ENCODE results near the gene EPHX1. TPM values are rescaled to one million over a fixed set of nuclear protein-coding genes. Genes with fewer than 3 reads are reported as not detected.
A peak's percentile ranks its signal among the peaks of the same experiment; 100 is the strongest.
"Not testable (repeated sequence)": the region's sequence is repeated elsewhere in the genome, so short reads cannot be mapped to it uniquely, and the experiment has no call there.

Gene EPHX1
- total RNA-seq, 1 donor: 31.5 TPM

DNA sequence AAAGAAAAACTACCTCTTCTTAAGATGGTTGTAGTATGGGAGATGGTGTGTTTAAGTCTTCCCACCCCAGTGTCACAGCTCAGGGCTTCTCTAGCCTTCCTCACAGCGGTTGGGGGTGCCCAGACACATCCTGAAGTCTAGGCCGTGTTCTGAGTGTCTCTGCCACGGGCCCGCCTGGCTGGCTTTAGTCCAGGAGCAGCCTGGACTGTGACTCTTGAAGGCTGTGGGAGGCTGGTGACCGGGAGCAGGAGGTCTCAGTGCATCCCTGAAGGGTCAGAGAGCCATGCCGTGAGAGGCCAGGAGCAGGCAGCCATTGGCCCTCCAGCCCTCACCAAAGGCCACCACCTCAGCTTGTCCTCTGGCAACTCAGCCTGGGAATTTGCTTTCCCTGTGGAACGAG lies 4.5 kb downstream of the EPHX1 start:
- DNase-seq (ENCODE audit: low read depth): no peak
- H3K4me3 ChIP-seq (ENCODE audit: low read depth, low read length): no peak overlapping the region
- TF ChIP-seq, protein P1, sequence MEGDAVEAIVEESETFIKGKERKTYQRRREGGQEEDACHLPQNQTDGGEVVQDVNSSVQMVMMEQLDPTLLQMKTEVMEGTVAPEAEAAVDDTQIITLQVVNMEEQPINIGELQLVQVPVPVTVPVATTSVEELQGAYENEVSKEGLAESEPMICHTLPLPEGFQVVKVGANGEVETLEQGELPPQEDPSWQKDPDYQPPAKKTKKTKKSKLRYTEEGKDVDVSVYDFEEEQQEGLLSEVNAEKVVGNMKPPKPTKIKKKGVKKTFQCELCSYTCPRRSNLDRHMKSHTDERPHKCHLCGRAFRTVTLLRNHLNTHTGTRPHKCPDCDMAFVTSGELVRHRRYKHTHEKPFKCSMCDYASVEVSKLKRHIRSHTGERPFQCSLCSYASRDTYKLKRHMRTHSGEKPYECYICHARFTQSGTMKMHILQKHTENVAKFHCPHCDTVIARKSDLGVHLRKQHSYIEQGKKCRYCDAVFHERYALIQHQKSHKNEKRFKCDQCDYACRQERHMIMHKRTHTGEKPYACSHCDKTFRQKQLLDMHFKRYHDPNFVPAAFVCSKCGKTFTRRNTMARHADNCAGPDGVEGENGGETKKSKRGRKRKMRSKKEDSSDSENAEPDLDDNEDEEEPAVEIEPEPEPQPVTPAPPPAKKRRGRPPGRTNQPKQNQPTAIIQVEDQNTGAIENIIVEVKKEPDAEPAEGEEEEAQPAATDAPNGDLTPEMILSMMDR (IDR thresholded peaks at IDR 0.05; ENCODE audit: insufficient read depth, low read depth, low read length): no peak

DNA sequence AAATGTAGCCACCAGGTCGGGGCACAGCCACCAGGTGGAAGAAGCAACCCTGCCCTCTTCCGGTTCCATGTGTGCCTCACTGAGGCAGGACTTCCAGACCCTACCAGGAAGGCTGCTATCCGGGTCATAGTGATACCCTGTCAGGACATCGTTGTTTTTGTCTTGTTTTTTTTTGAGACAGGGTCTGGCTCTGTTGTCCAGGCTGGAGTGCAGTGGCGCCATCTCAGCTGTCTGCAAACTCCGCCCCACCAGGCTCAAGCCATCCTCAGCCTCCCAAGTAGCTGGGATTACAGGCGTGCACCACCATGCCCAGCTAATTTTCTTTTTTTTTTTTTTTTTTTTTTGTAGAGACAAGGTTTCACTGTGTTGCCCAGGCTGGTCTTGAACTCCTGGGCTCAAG lies 5.2 kb downstream of the EPHX1 start:
- not testable (repeated sequence) for H3K4me3 ChIP-seq (ENCODE audit: low read depth, low read length); DNase-seq (ENCODE audit: low read depth)

DNA sequence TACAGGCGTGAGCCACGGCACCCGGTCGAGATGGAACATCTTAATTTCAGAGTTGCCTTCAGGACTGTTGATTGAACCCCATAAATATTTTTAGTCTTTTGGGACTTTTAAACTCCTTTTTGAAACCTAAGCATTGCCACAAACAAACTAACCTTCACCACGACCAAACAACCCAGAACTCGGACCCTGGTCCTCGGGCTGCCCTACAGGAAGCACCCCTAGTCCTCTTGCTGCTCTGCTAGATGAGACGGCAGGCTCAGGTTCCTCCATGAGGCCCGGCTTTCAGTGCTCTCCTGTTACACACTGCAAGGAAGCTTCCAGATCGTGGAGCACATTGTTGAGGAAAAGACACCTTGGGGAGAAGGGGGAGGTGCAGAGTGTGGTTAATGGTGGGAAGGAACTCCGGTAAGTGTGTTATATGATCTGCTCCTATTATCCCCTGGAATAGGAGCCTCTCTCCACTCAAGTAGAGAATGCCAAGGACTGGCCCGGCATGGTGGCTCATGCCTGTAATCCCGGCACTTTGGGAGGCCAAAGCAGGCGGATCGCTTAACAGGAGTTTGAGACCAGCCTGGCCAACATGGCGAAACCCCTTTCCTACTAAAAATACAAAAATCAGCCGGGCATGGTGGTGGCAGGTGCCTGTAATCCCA lies 5.7 kb downstream of the EPHX1 start:
- no peak overlapping the region for H3K4me3 ChIP-seq (ENCODE audit: low read depth, low read length)
- TF ChIP-seq, protein P1 (IDR thresholded peaks at IDR 0.05; ENCODE audit: insufficient read depth, low read depth, low read length): no peak

DNA sequence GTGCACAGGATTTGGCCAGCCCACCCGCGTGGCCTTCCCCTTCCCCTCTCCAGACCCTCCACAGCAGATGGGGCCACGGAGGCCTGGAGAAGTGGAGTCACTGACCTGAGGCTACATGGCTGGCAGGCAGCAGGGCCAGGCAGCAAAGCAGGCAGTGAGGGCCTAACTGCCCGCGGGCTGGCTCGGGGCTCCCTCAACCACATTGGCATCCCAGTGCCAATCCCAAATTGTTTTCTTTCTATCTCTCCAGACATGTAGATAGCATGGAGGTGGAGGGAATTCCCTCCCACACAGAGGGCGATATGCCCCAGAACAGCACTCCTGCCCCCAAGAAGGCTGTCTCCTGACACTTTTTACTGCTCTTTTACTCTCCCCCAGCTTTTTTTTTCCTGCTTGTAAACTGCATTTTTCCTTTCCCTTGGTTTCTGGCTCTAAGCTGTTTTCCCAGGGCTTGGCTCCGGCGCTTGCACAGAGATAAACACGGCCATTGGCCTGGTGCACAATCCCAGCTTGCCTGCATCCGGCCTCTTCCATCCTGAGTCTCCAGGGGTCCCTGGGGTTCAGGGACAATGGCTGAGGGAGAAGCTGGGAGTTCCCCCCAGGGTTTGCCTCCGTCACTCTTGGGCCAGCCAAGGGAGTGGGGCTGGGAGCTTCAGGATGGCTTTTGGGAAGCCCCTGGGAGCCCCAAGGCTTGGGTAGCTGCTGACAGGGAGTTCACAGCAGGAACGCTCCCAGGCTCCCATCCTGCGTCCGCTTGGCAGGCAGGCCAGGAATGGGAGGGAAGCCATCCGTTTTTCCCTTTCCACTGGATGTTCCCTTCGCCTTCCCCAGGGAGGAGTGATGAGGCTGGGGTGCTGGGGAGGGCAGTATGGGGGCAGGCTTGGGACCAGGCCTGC lies 7.0 kb downstream of the EPHX1 start:
- TF ChIP-seq, protein P1 (IDR thresholded peaks at IDR 0.05; ENCODE audit: insufficient read depth, low read depth, low read length): no peak
- DNase-seq (ENCODE audit: low read depth): peak; percentile 73
- H3K4me3 ChIP-seq (ENCODE audit: low read depth, low read length): no peak overlapping the region

More for the DNA sequence above, 5.7 kb downstream of the EPHX1 start:
- DNase-seq (ENCODE audit: low read depth): no peak

DNA sequence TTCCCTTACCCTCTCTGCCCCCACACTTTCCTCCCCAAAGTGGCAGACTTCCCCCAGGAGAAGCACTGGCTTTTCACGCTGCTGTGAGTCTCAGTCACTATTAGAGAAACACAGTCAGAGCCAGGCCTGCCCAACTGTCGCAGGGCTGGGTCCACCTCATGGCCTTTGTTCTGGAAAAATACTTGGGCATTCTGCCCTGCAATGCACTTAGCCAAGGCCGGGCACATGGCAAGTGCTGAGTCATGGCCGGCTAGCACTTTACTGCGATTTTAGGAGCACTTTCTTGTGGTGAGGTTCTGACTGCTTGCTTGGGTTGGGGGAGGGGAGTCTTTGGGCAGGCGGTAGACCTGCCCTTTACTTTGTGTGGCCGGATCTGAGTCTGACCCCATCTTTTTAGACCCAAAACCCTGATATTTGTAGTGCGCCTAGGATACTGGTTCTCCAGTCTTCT lies 7.7 kb downstream of the EPHX1 start:
- DNase-seq (ENCODE audit: low read depth): peak; percentile 92
- TF ChIP-seq, protein P1 (IDR thresholded peaks at IDR 0.05; ENCODE audit: insufficient read depth, low read depth, low read length): no peak
- no peak overlapping the region for H3K4me3 ChIP-seq (ENCODE audit: low read depth, low read length)

DNA sequence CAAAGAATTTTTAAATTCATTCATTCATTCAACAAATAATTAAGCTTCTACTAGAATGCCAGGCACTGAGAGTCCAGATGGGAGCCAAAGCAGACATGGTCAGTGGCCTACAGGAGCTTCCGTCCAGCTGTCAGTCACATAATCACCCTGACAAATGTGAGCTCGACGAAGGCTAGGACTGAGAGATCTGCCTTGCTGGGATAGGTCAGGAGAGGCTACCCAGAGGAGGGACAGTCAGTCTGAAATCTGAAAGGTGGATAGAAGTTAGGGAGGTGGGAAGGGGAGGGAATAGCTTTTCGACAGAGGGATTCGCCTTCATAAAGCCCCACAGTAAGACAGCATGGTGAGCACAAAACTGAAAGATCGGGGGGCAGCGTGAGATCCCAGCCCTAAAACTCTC lies 8.3 kb downstream of the EPHX1 start:
- TF ChIP-seq, protein P1 (IDR thresholded peaks at IDR 0.05; ENCODE audit: insufficient read depth, low read depth, low read length): no peak
- DNase-seq (ENCODE audit: low read depth): no peak
- H3K4me3 ChIP-seq (ENCODE audit: low read depth, low read length): no peak overlapping the region
